ENCODE results near the gene MED17. TPM values are rescaled to one million over a fixed set of nuclear protein-coding genes. Genes with fewer than 3 reads are reported as not detected.
A peak's percentile ranks its signal among the peaks of the same experiment; 100 is the strongest.

MED17 gene
- total and polyA plus RNA-seq, 2 of the 13 experiments (the other 11 are each of a cell fraction or from before 2014, with no cell fraction given) = 23.1 to 37.0 TPM

DNA sequence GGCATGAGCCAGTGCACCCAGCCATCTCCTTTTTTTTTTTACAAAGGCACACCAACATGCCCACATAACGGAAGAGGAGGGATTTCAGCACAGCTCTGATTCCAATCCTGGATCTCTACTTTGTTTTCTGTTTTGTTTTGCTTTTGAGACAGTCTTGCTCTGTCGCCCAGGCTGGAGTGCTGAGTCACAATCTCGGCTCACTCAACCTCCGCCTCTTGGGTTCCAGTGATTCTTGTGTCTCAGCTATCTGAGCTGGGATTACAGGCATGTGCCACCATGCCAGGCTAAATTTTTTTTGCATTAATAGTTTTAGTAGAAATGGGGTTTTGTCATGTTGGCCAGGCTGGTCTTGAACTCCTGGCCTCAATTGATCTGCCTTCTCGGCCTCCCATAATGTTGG is 38.3 kb downstream of the MED17 start (continued):
- TF ChIP-seq, protein P1, sequence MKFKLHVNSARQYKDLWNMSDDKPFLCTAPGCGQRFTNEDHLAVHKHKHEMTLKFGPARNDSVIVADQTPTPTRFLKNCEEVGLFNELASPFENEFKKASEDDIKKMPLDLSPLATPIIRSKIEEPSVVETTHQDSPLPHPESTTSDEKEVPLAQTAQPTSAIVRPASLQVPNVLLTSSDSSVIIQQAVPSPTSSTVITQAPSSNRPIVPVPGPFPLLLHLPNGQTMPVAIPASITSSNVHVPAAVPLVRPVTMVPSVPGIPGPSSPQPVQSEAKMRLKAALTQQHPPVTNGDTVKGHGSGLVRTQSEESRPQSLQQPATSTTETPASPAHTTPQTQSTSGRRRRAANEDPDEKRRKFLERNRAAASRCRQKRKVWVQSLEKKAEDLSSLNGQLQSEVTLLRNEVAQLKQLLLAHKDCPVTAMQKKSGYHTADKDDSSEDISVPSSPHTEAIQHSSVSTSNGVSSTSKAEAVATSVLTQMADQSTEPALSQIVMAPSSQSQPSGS (CRISPR knock-in tag; IDR thresholded peaks at IDR 0.05) = no peak
- TF ChIP-seq CEBPG (CRISPR knock-in tag; IDR thresholded peaks at IDR 0.05) (no peak), ZNF780A (CRISPR knock-in tag; IDR thresholded peaks at IDR 0.05) (no peak), PHF21A (CRISPR knock-in tag; IDR thresholded peaks at IDR 0.05) (no peak), NCOA2 (CRISPR knock-in tag; IDR thresholded peaks at IDR 0.05) (no peak), MEIS1 (CRISPR knock-in tag; IDR thresholded peaks at IDR 0.05; ENCODE audit: borderline replicate concordance) (no peak)

DNA sequence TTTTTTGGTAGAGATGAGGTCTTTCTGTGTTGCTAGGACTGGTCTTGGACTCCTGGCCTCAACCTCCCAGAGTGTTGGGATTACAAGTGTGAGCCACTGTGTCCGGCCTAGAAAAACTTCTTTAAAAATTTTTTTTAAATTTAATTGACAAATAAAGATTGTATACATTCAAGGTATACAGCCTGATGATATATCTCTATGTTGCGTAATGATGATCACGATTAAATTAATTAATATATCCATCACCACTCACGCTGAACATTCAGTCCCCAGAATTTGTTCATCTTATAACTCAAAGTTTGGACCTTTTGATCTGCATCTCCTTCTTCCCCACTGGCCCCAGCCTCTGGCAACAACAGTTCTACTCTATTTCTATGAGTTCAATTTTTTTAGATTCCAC is 39.1 kb downstream of the MED17 start:
- POLR2A ChIA-PET = no interaction called here
- Histone ChIP-seq H3K79me2 (ENCODE audit: insufficient read depth, low read length) (no peaks in the 10 kb centered on the region), H2AFZ (ENCODE audit: low read length) (no peak overlapping the region), H3K27ac (ENCODE audit: extremely low read length, insufficient read depth, low read length) (no peak overlapping the region), H3K4me1 (ENCODE audit: insufficient read depth, low read length) (peaks cover 44% of the 10 kb centered on the region), H3K4me2 (ENCODE audit: low read depth, low read length) (no peak overlapping the region), H3K9ac (ENCODE audit: insufficient read depth, low read depth, low read length) (no peak overlapping the region), H3K4me3 (replicated peaks in 1 of 3; ENCODE audit: insufficient read depth in 1 of 3, low read depth in 2 of 3, low read length in 3 of 3) (no peak overlapping the region), H3K9me3 (ENCODE audit: low read length) (no peaks in the 10 kb centered on the region), H4K20me1 (ENCODE audit: insufficient read depth, low read length) (no peaks in the 10 kb centered on the region), H3K36me3 (replicated peaks in 1 of 2; ENCODE audit: control insufficient read depth in 1 of 2, insufficient read depth in 2 of 2, low read length in 2 of 2) (no peaks in the 10 kb centered on the region), H3K27me3 (ENCODE audit: control insufficient read depth in 1 of 2, insufficient read depth in 2 of 2, low read length in 2 of 2) (no peaks in the 10 kb centered on the region)
- TF ChIP-seq HDAC6 (IDR thresholded peaks at IDR 0.05; ENCODE audit: low read depth, low read length) = no peak
- no peak for TF ChIP-seq NKX3-1 (CRISPR knock-in tag; IDR thresholded peaks at IDR 0.05)
- no peak for TF ChIP-seq MIXL1 (CRISPR knock-in tag; IDR thresholded peaks at IDR 0.05)
- no peak for TF ChIP-seq ZFP36L1 (CRISPR knock-in tag; IDR thresholded peaks at IDR 0.05)
- TF ChIP-seq CEBPB (IDR thresholded peaks at IDR 0.05; ENCODE audit: borderline replicate concordance, low read depth, low read length) = peak; percentile 55
- no peak for TF ChIP-seq NFE2L1 (CRISPR knock-in tag; IDR thresholded peaks at IDR 0.05; ENCODE audit: borderline replicate concordance)
- no peak for TF ChIP-seq U2AF2 (IDR thresholded peaks at IDR 0.05; ENCODE audit: low read depth, low read length)
- TF ChIP-seq, protein P2, sequence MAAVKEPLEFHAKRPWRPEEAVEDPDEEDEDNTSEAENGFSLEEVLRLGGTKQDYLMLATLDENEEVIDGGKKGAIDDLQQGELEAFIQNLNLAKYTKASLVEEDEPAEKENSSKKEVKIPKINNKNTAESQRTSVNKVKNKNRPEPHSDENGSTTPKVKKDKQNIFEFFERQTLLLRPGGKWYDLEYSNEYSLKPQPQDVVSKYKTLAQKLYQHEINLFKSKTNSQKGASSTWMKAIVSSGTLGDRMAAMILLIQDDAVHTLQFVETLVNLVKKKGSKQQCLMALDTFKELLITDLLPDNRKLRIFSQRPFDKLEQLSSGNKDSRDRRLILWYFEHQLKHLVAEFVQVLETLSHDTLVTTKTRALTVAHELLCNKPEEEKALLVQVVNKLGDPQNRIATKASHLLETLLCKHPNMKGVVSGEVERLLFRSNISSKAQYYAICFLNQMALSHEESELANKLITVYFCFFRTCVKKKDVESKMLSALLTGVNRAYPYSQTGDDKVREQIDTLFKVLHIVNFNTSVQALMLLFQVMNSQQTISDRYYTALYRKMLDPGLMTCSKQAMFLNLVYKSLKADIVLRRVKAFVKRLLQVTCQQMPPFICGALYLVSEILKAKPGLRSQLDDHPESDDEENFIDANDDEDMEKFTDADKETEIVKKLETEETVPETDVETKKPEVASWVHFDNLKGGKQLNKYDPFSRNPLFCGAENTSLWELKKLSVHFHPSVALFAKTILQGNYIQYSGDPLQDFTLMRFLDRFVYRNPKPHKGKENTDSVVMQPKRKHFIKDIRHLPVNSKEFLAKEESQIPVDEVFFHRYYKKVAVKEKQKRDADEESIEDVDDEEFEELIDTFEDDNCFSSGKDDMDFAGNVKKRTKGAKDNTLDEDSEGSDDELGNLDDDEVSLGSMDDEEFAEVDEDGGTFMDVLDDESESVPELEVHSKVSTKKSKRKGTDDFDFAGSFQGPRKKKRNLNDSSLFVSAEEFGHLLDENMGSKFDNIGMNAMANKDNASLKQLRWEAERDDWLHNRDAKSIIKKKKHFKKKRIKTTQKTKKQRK (IDR thresholded peaks at IDR 0.05; ENCODE audit: low read length) = no peak
- 95% methylated on average over 4 of the region's 4 CpGs for WGBS (ENCODE audit: low lambda C conversion rate)
- BruUV-seq (replicated peaks) = no TSS peak
- ATAC-seq (no peak), FAIRE-seq (no peak), DNase-seq (ENCODE audit: low spot score) (no peak)
- intact Hi-C loops (cut with micrococcal nuclease; ENCODE audit: unreplicated experiment) = no loop called here
- in situ Hi-C loops (cut with HindIII; ENCODE audit: extremely low pct_ligation_motif_present, low pct_unique_long_range_greater_than_20kb) = no loop called here
- CTCF ChIA-PET (ENCODE audit: low intra/inter-chr PET ratio, low total read pairs) = no interaction called here

All from HepG2 (cell line).